ENCODE data around the gene DKK1. TPM values are rescaled to one million over a fixed set of nuclear protein-coding genes. Genes with fewer than 3 reads are reported as not detected.

Gene DKK1
- polyA plus RNA-seq, 1 experiment, result 35.2 TPM

GRCh38 chr10:52308251-52309031, 5.6 kb upstream of the DKK1 start:
- Histone ChIP-seq H3K27me3 (ENCODE audit: control insufficient read depth, insufficient read depth, low read length) (no peaks in the 10 kb centered on the region), H3K27ac (ENCODE audit: low read depth, low read length) (no peak overlapping the region), H3K9me3 (ENCODE audit: control insufficient read depth, insufficient read depth, low read length) (no peaks in the 10 kb centered on the region), H3K4me3 (ENCODE audit: low read depth, low read length) (peak overlapping the region; percentile 56)
- peak; percentile 77 for TF ChIP-seq CTCF (IDR thresholded peaks at IDR 0.05; ENCODE audit: low read depth, low read length)
- ChIA-PET CTCF (interaction anchor here (0.6 to 13.0 kb wide), 50 partner anchors 9 to 1304 kb away, joined by 3 to 472 read pairs (median 4); no protein-coding TSS in a partner anchor), POLR2A (interaction anchor here (1.0 kb wide), 1 partner anchor 258 kb away, joined by 4 read pairs; no protein-coding TSS in a partner anchor)
- DNase-seq (ENCODE audit: low read depth, low spot score), result peak; percentile 55

GRCh38 chr10:52312942-52313255, 1.2 kb upstream of the DKK1 start:
- POLR2A ChIA-PET, result interaction anchor here (0.7 kb wide), 1 partner anchor 112 kb away, joined by 6 read pairs; no protein-coding TSS in a partner anchor

GRCh38 chr10:52313256-52313932, 687 bp upstream of the DKK1 start:
- H3K9me3 ChIP-seq (ENCODE audit: control insufficient read depth, insufficient read depth, low read length), result no peaks in the 10 kb centered on the region; the same call in 1 of the 2 replicates
- peak overlapping the region; percentile 95 for H3K4me3 ChIP-seq (ENCODE audit: low read depth, low read length)
- H3K27me3 ChIP-seq (ENCODE audit: control insufficient read depth, insufficient read depth, low read length), result no peaks in the 10 kb centered on the region
- no peak for DNase-seq (ENCODE audit: low read depth, low spot score)
- no peak overlapping the region for H3K27ac ChIP-seq (ENCODE audit: low read depth, low read length)
- POLR2A ChIA-PET, result interaction anchor here (0.7 to 1.2 kb wide), 4 partner anchors 111 to 174 kb away, joined by 3 to 6 read pairs (median 4); no protein-coding TSS in a partner anchor
- CTCF ChIA-PET, result interaction anchor here (0.6 to 13.0 kb wide), 27 partner anchors 9 to 1311 kb away, joined by 3 to 472 read pairs (median 4); no protein-coding TSS in a partner anchor
- no peak for TF ChIP-seq CTCF (IDR thresholded peaks at IDR 0.05; ENCODE audit: low read depth, low read length)

More at GRCh38 chr10:52312942-52313255, 1.2 kb upstream of the DKK1 start:
- no peak overlapping the region for H3K27ac ChIP-seq (ENCODE audit: low read depth, low read length)
- H3K9me3 ChIP-seq (ENCODE audit: control insufficient read depth, insufficient read depth, low read length), result no peaks in the 10 kb centered on the region; the same call in 1 of the 2 replicates
- CTCF ChIA-PET, result interaction anchor here (0.6 to 13.0 kb wide), 12 partner anchors 12 to 1311 kb away, joined by 3 to 472 read pairs (median 6); no protein-coding TSS in a partner anchor
- peak overlapping the region; percentile 95 for H3K4me3 ChIP-seq (ENCODE audit: low read depth, low read length)
- no peak for DNase-seq (ENCODE audit: low read depth, low spot score)
- no peaks in the 10 kb centered on the region for H3K27me3 ChIP-seq (ENCODE audit: control insufficient read depth, insufficient read depth, low read length)
- no peak for TF ChIP-seq CTCF (IDR thresholded peaks at IDR 0.05; ENCODE audit: low read depth, low read length)

- peak overlapping the region; percentile 95 for H3K4me3 ChIP-seq (ENCODE audit: low read depth, low read length)
- no peak for TF ChIP-seq CTCF (IDR thresholded peaks at IDR 0.05; ENCODE audit: low read depth, low read length)
- no peak for DNase-seq (ENCODE audit: low read depth, low spot score)
- H3K27ac ChIP-seq (ENCODE audit: low read depth, low read length), result peak overlapping the region; percentile 53
- ChIA-PET POLR2A (interaction anchor here (1.2 kb wide), 1 partner anchor 172 kb away, joined by 6 read pairs; no protein-coding TSS in a partner anchor), CTCF (interaction anchor here (0.7 to 13.0 kb wide), 10 partner anchors 9 to 283 kb away, joined by 3 to 472 read pairs (median 6); no protein-coding TSS in a partner anchor)
- H3K27me3 ChIP-seq (ENCODE audit: control insufficient read depth, insufficient read depth, low read length), result no peaks in the 10 kb centered on the region
- no peaks in the 10 kb centered on the region; the same call in 1 of the 2 replicates for H3K9me3 ChIP-seq (ENCODE audit: control insufficient read depth, insufficient read depth, low read length)
Observed at GRCh38 chr10:52314822-52315552, 906 bp downstream of the DKK1 start.

Data from AG04450 (cell line).